Panc1 (cell line): ENCODE data around the gene NPHP4. TPM values are rescaled to one million over a fixed set of nuclear protein-coding genes. Genes with fewer than 3 reads are reported as not detected.

Experiments used
- ATAC-seq: fragments of 200-7000 bp; cut with Tn5 transposase; 2 replicates; pipeline ENCODE4 v1.9.1; 2020; ENCODE audit warnings: mild to moderate bottlenecking, moderate library complexity
- BruUV-seq: library from RNA; stranded (reverse); fragments of 400-500 nt; replicated peaks from 2 replicates; lab custom pipeline; 2021; lab: Mats Ljungman, UMichigan
- CTCF ChIA-PET: fragments of 300-600 bp; sonication (Branson Sonifier 250); formaldehyde crosslinking; loops from one replicate; lab custom pipeline; 2022; ENCODE audit warnings: antibody characterized with exemption; lab: Charles Lee
- POLR2A ChIA-PET: fragments of 300-600 bp; sonication (Branson Sonifier 250); formaldehyde crosslinking; loops from one replicate; lab custom pipeline; 2022; ENCODE audit warnings: antibody characterized with exemption; lab: Charles Lee
- DNase-seq: peaks from one replicate; pipeline ENCODE4 v3.0.0-alpha.2; 2010; ENCODE audit warnings: low read depth, low spot score
- H3K27ac ChIP-seq: 2 replicates; pipeline ENCODE4 v1.5.1; 2011; ENCODE audit warnings: mild to moderate bottlenecking, low read length, inconsistent platforms
- H3K27me3 ChIP-seq: fragments of 200-500 bp; sonication (Bioruptor generic); 2 replicates; pipeline ENCODE4 v1.6.0; 2014; ENCODE audit warnings: low read length, inconsistent platforms; ENCODE audit not compliant: control insufficient read depth, insufficient read depth
- H3K36me3 ChIP-seq: fragments of 200-500 bp; sonication (Bioruptor generic); 2 replicates; pipeline ENCODE4 v1.5.1; 2014; ENCODE audit warnings: inconsistent platforms, mild to moderate bottlenecking, low read length, moderate library complexity; ENCODE audit not compliant: control insufficient read depth, insufficient read depth
- H3K4me1 ChIP-seq: 2 replicates; pipeline ENCODE4 v1.5.1; 2011; ENCODE audit warnings: inconsistent platforms, mild to moderate bottlenecking, low read length, moderate library complexity; ENCODE audit not compliant: control insufficient read depth, insufficient read depth
- H3K4me3 ChIP-seq, 2 experiments: 2 replicates each; pipeline ENCODE4 v1.5.1; 2011 to 2012; ENCODE audit warnings: low read depth in 2 of 2, low read length in 2 of 2, mild to moderate bottlenecking in 2 of 2, inconsistent platforms in 1 of 2, moderate library complexity in 1 of 2
- H3K9me3 ChIP-seq: fragments of 200-500 bp; sonication (Bioruptor generic); 2 replicates; pipeline ENCODE4 v1.5.1; 2014; ENCODE audit warnings: low read depth, mild to moderate bottlenecking, inconsistent platforms, low read length, moderate library complexity; ENCODE audit not compliant: control insufficient read depth, insufficient read depth
- POLR2AphosphoS5 ChIP-seq: IDR thresholded peaks from 2 replicates; pipeline ENCODE4 v1.6.1; 2012; ENCODE audit warnings: mild to moderate bottlenecking, low read depth, low read length, moderate library complexity
- SIN3A ChIP-seq: IDR thresholded peaks from 2 replicates; pipeline ENCODE4 v1.6.1; 2012; ENCODE audit warnings: low read depth, mild to moderate bottlenecking, low read length, moderate library complexity, borderline replicate concordance; ENCODE audit not compliant: insufficient read depth
- TCF7L2 ChIP-seq: IDR thresholded peaks from 2 replicates; pipeline ENCODE4 v1.6.1; 2011; ENCODE audit warnings: mild to moderate bottlenecking, low read depth, low read length, inconsistent platforms
- in situ Hi-C: cut with HindIII; loops from 2 replicates; pipeline ENCODE4 v1.10.0; 2016; ENCODE audit warnings: low sequenced_read_pairs, low pct_unique_long_range_greater_than_20kb
- intact Hi-C: fragments of 100-400 bp; cut with micrococcal nuclease; formaldehyde crosslinking; loops from one replicate; pipeline ENCODE4 v1.10.0; 2022; ENCODE audit not compliant: unreplicated experiment
- total RNA-seq: library from RNA; stranded (reverse); gene quantifications from one replicate; pipeline ENCODE4 v1.2.1, GENCODE V29; 2021; ENCODE audit not compliant: unreplicated experiment
- TF ChIP-seq, protein P1 (sequence below), 2 experiments: IDR thresholded peaks; 2 replicates each; pipeline ENCODE4 v1.6.1; 2011 to 2012; ENCODE audit warnings: low read depth in 2 of 2, control low read depth in 1 of 2, low read length in 1 of 2, mild to moderate bottlenecking in 1 of 2, moderate library complexity in 1 of 2; ENCODE audit not compliant: insufficient read depth in 1 of 2
- TF ChIP-seq, protein P2 (sequence below): fragments of 450-650 bp; IDR thresholded peaks from 2 replicates; pipeline ENCODE4 v1.5.1; 2017; ENCODE audit warnings: mild to moderate bottlenecking

Gene NPHP4
- total RNA-seq, 1 experiment from 2014 or later, result 20.1 TPM

DNA sequence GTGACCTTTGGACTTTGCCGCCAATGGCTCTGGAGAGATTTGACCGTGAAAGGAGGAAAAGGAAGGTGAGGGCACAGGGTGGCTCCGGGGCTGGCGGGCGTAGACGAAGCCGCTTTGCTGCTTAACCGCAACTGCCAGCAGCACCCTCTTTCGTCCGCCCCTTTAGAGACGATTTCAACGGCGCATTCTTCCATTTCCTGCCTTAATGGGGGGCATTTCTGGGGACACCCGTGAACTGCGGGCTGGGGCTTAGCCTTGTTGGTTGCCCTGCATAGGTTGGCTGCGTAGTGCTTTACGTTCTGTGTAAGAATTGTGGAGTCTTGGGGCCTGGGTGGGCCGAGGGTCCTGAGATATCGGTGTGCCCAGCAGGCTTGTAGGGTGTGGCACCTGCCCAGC, 6.7 kb upstream of the NPHP4 start:
- DNase-seq (no peak), ATAC-seq (no peak)
- Histone ChIP-seq H3K36me3 (no peaks in the 10 kb centered on the region), H3K9me3 (no peaks in the 10 kb centered on the region), H3K4me3 (no peak overlapping the region), H3K27me3 (no peaks in the 10 kb centered on the region), H3K27ac (no peak overlapping the region), H3K4me1 (peaks cover 9% of the 10 kb centered on the region)
- in situ Hi-C loops (no loop called here), intact Hi-C loops (no loop called here)
- BruUV-seq, result no TSS peak
- POLR2A ChIA-PET, result no interaction called here
- CTCF ChIA-PET, result no interaction called here
- TF ChIP-seq SIN3A, result no peak
- TF ChIP-seq, protein P1, sequence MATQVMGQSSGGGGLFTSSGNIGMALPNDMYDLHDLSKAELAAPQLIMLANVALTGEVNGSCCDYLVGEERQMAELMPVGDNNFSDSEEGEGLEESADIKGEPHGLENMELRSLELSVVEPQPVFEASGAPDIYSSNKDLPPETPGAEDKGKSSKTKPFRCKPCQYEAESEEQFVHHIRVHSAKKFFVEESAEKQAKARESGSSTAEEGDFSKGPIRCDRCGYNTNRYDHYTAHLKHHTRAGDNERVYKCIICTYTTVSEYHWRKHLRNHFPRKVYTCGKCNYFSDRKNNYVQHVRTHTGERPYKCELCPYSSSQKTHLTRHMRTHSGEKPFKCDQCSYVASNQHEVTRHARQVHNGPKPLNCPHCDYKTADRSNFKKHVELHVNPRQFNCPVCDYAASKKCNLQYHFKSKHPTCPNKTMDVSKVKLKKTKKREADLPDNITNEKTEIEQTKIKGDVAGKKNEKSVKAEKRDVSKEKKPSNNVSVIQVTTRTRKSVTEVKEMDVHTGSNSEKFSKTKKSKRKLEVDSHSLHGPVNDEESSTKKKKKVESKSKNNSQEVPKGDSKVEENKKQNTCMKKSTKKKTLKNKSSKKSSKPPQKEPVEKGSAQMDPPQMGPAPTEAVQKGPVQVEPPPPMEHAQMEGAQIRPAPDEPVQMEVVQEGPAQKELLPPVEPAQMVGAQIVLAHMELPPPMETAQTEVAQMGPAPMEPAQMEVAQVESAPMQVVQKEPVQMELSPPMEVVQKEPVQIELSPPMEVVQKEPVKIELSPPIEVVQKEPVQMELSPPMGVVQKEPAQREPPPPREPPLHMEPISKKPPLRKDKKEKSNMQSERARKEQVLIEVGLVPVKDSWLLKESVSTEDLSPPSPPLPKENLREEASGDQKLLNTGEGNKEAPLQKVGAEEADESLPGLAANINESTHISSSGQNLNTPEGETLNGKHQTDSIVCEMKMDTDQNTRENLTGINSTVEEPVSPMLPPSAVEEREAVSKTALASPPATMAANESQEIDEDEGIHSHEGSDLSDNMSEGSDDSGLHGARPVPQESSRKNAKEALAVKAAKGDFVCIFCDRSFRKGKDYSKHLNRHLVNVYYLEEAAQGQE (IDR thresholded peaks at IDR 0.05; ENCODE audit: insufficient read depth in 1 of 2, low read depth in 2 of 2, low read length in 1 of 2), result no peak

DNA sequence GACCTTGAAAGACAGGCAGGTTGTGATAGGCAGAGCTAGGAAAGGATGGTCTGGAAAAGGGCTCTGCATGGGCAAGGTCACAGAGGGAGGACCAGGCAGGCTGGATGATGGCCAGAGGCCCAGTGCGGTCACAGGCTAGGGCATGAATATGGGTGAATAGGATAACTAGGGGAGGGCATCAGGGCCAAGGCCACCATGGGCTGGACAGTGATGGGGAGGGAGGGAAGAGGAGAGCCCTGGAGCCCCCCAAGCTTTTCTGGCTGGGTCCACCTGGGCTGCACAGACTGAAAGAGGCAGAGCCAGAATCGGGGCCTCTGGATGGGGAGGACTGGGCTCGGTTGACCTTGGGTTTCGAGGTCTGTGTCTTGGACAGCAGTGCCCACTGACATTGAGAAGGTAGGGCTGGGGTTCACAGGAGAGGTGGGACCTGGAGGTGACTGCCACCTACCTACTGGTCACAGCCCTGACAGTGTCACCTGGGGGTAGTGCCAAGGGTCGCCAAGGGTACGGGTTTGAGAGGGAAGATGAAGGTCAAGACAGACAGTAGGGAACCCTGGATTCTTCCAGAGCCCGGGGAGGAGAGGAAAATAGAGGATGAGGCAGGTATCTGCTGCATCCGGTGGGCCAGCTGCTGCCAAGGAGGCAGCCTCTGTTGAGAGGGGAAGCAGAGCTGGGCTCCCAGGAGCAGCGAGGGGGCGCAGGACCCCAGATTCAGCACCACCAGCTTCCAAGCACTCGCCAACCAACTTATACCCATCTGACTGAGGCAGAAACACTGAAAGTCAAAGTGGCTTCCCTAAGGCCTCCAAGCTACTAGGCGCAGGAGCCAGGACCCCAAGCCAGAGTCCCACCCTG, 6.1 kb upstream of the NPHP4 start:
- no peak for DNase-seq
- BruUV-seq, result no TSS peak
- intact Hi-C loops, result no loop called here
- Histone ChIP-seq H3K4me1 (peaks cover 14% of the 10 kb centered on the region), H3K36me3 (no peaks in the 10 kb centered on the region), H3K9me3 (no peaks in the 10 kb centered on the region), H3K27ac (no peak overlapping the region), H3K27me3 (no peaks in the 10 kb centered on the region), H3K4me3 (no peak overlapping the region)
- ChIA-PET CTCF (no interaction called here), POLR2A (no interaction called here)
- ATAC-seq, result no peak
- TF ChIP-seq TCF7L2, result no peak
- no peak for TF ChIP-seq POLR2AphosphoS5
- TF ChIP-seq, protein P1 (IDR thresholded peaks at IDR 0.05; ENCODE audit: insufficient read depth in 1 of 2, low read depth in 2 of 2, low read length in 1 of 2), result no peak
- TF ChIP-seq, protein P2, sequence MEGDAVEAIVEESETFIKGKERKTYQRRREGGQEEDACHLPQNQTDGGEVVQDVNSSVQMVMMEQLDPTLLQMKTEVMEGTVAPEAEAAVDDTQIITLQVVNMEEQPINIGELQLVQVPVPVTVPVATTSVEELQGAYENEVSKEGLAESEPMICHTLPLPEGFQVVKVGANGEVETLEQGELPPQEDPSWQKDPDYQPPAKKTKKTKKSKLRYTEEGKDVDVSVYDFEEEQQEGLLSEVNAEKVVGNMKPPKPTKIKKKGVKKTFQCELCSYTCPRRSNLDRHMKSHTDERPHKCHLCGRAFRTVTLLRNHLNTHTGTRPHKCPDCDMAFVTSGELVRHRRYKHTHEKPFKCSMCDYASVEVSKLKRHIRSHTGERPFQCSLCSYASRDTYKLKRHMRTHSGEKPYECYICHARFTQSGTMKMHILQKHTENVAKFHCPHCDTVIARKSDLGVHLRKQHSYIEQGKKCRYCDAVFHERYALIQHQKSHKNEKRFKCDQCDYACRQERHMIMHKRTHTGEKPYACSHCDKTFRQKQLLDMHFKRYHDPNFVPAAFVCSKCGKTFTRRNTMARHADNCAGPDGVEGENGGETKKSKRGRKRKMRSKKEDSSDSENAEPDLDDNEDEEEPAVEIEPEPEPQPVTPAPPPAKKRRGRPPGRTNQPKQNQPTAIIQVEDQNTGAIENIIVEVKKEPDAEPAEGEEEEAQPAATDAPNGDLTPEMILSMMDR, result no peak
- TF ChIP-seq SIN3A, result no peak
- in situ Hi-C loops, result no loop called here
